Effector memory CD4-positive, alpha-beta T cell (primary cell): ENCODE measurements around the gene CUL2.

ENCODE experiments used
- DNase-seq, 3 donors: peaks; one replicate each; pipeline ENCODE4 v3.0.0-alpha.2; 2020
- H3K27ac ChIP-seq: 2 replicates; pipeline ENCODE4 v1.7.0; 2013; ENCODE audit warnings: mild to moderate bottlenecking, low read length, moderate library complexity; ENCODE audit not compliant: insufficient read depth, poor library complexity, severe bottlenecking
- H3K27me3 ChIP-seq: replicated peaks from 2 replicates; pipeline ENCODE4 v1.7.0; 2013; ENCODE audit warnings: mild to moderate bottlenecking, low read length; ENCODE audit not compliant: insufficient read depth, control insufficient read depth, poor library complexity, severe bottlenecking
- H3K36me3 ChIP-seq: 2 replicates; pipeline ENCODE4 v1.7.0; 2013; ENCODE audit warnings: mild to moderate bottlenecking, low read length, moderate library complexity; ENCODE audit not compliant: control insufficient read depth, insufficient read depth
- H3K4me1 ChIP-seq: 2 replicates; pipeline ENCODE4 v1.7.0; 2013; ENCODE audit warnings: low read length, mild to moderate bottlenecking; ENCODE audit not compliant: control insufficient read depth, insufficient read depth, poor library complexity, severe bottlenecking
- H3K4me3 ChIP-seq: 2 replicates; pipeline ENCODE4 v1.7.0; 2013; ENCODE audit warnings: low read length, low read depth, mild to moderate bottlenecking; ENCODE audit not compliant: insufficient read depth, poor library complexity, severe bottlenecking
- H3K9me3 ChIP-seq: 2 replicates; pipeline ENCODE4 v1.7.0; 2013; ENCODE audit warnings: mild to moderate bottlenecking, low read length, moderate library complexity; ENCODE audit not compliant: control insufficient read depth

Gene CUL2

DNA sequence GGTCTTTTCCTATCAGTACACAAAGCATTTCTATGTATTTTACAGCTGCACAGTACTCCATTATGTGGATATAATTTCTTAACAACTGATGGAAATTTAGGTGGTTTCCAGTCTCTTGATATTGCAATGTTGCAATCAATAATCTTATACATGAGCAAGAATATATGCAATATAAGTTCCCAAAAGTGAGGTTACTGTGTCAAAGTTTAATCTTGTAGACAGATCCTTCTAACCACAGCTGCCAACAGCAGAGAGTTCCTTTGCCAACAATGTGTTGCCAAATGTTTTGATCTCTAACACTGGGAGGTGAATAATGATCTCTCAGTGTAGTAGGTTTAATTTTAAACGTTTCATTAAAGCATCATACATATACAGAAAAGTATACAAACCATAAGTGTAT is 54.5 kb downstream of the CUL2 start:
- H3K36me3 ChIP-seq, result peaks cover 42% of the 10 kb centered on the region
- H3K9me3 ChIP-seq, result no peaks in the 10 kb centered on the region
- H3K27me3 ChIP-seq, result no peaks in the 10 kb centered on the region
- no peaks in the 10 kb centered on the region for H3K4me1 ChIP-seq
- H3K27ac ChIP-seq, result no peak overlapping the region
- H3K4me3 ChIP-seq, result no peak overlapping the region
- no peak for DNase-seq

GRCh38 chr10:35027567-35027966 is 62.6 kb downstream of the CUL2 start:
- no peak overlapping the region for H3K27ac ChIP-seq
- no peaks in the 10 kb centered on the region for H3K9me3 ChIP-seq
- no peaks in the 10 kb centered on the region for H3K27me3 ChIP-seq
- no peak for DNase-seq
- H3K4me3 ChIP-seq, result no peak overlapping the region
- no peaks in the 10 kb centered on the region for H3K4me1 ChIP-seq
- H3K36me3 ChIP-seq, result peaks cover 56% of the 10 kb centered on the region

DNA sequence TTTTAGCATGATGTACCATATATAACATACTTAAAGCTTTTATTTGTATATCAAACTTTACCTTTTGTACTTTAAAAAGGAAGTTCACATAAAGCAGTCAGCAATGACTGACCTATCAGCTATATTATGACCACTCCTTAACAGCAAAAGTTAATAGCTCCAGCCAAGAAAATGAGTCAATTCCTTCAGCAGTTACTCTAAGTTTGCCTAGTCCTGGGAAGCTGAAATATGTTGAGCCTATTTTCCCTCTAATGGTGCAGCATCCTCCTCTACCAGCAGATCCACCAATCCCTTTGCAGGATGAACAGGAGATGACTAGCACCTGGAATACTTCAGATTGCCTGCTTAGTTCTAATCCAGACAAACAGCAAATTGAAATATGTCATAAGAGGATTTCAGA is 64.2 kb downstream of the CUL2 start:
- DNase-seq, result no peak
- H3K27ac ChIP-seq, result no peak overlapping the region
- H3K36me3 ChIP-seq, result peaks cover 48% of the 10 kb centered on the region
- H3K9me3 ChIP-seq, result no peaks in the 10 kb centered on the region
- no peak overlapping the region for H3K4me3 ChIP-seq
- no peaks in the 10 kb centered on the region for H3K4me1 ChIP-seq
- no peaks in the 10 kb centered on the region for H3K27me3 ChIP-seq

DNA sequence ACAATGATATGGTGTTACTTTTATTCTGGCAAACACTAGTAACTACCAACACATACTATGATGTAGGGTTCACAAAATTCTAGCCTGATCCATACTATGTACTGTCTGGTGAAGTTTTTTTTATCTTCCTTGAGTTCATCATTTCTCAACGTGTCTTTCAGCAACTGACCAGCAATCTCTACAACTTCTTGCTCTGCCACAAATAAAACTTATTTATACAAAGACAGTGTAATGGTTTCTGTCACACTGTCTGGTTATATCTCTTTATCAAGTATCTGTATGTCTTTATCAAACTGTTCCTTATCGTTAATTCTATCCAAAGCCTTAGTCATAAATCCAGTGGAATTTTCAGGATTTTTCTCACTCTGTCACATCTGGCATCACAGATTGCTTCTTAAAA is 69.7 kb downstream of the CUL2 start:
- peaks cover 20% of the 10 kb centered on the region for H3K36me3 ChIP-seq
- H3K27me3 ChIP-seq, result no peaks in the 10 kb centered on the region
- no peak overlapping the region for H3K4me3 ChIP-seq
- DNase-seq, result no peak
- no peaks in the 10 kb centered on the region for H3K4me1 ChIP-seq
- no peaks in the 10 kb centered on the region for H3K9me3 ChIP-seq
- no peak overlapping the region for H3K27ac ChIP-seq

- no peak overlapping the region for H3K27ac ChIP-seq
- no peak for DNase-seq
- H3K27me3 ChIP-seq, result no peaks in the 10 kb centered on the region
- H3K36me3 ChIP-seq, result peaks cover 12% of the 10 kb centered on the region
- H3K4me1 ChIP-seq, result no peaks in the 10 kb centered on the region
- no peak overlapping the region for H3K4me3 ChIP-seq
- H3K9me3 ChIP-seq, result no peaks in the 10 kb centered on the region
These were observed 70.8 kb downstream of the CUL2 start for GRCh38 chr10:35019041-35020024.

- Histone ChIP-seq H3K9me3 (no peaks in the 10 kb centered on the region), H3K36me3 (peaks cover 8% of the 10 kb centered on the region), H3K27ac (no peak overlapping the region), H3K4me1 (peaks cover under 1% of the 10 kb centered on the region), H3K4me3 (no peak overlapping the region), H3K27me3 (no peaks in the 10 kb centered on the region)
- DNase-seq, result no peak
These were observed 72.5 kb downstream of the CUL2 start for GRCh38 chr10:35017608-35018007.

DNA sequence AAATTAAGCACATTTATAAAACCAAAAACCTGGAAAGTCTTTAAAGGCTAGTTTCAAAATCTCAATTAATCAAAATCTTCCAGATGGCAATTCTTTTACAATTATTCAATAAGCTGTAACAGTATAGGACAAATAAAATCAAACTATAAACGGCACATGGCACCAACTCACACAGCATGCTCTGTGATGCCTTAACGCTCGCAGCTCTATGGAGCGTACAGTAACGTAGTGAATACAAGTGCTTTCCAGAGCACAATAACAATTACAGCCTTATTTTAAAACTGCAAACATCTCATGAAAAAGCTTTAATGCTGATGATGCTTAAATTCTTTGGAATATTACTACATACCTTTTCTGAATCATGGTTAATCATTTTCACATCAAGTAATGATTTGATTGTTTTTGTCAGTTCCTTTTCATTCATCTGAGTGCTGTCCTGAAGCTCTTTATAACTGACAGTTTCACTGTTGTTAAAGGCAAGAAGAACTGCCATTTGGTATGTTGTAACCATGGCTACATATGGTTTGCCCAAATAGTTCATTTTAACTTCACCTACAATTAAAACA is 74.2 kb downstream of the CUL2 start:
- Histone ChIP-seq H3K36me3 (peaks cover 6% of the 10 kb centered on the region), H3K9me3 (no peaks in the 10 kb centered on the region), H3K27me3 (no peaks in the 10 kb centered on the region), H3K4me1 (peaks cover 4% of the 10 kb centered on the region), H3K4me3 (no peak overlapping the region), H3K27ac (no peak overlapping the region)
- DNase-seq, result no peak

- Histone ChIP-seq H3K36me3 (peaks cover 18% of the 10 kb centered on the region), H3K27me3 (no peaks in the 10 kb centered on the region), H3K4me1 (peaks cover 4% of the 10 kb centered on the region), H3K27ac (peak overlapping the region; percentile 31), H3K4me3 (no peak overlapping the region), H3K9me3 (no peaks in the 10 kb centered on the region)
- no peak for DNase-seq
These were observed 77.4 kb downstream of the CUL2 start for GRCh38 chr10:35012781-35013180.

DNA sequence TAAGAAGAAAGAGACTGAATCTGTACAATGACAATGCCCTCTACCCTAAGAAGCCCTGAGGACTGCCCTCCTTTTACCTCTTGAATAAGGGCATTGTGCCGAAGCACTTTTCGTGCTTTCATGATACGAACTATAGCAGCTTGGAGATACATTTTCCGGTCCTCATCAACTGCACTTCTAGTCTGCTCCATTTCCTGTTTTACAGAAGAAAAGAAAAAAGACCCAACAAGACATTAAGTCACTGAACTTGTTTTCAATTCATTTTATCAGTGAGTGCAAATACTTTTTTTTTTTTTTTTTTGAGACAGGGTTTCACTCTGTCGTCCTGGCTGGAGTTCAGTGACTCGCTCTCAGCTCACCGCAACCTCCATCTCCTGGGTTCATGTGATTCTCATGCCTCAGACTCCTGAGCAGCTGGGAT is 78.4 kb downstream of the CUL2 start:
- H3K27ac ChIP-seq, result no peak overlapping the region
- H3K4me1 ChIP-seq, result peaks cover 4% of the 10 kb centered on the region
- no peak for DNase-seq
- H3K36me3 ChIP-seq, result peaks cover 18% of the 10 kb centered on the region
- no peak overlapping the region for H3K4me3 ChIP-seq
- H3K27me3 ChIP-seq, result no peaks in the 10 kb centered on the region
- no peaks in the 10 kb centered on the region for H3K9me3 ChIP-seq

GRCh38 chr10:35007858-35008301 is 82.3 kb downstream of the CUL2 start:
- H3K27ac ChIP-seq, result no peak overlapping the region
- H3K36me3 ChIP-seq, result peaks cover 15% of the 10 kb centered on the region
- H3K27me3 ChIP-seq, result no peaks in the 10 kb centered on the region
- H3K4me3 ChIP-seq, result no peak overlapping the region
- no peak for DNase-seq
- no peaks in the 10 kb centered on the region for H3K9me3 ChIP-seq
- H3K4me1 ChIP-seq, result peaks cover 4% of the 10 kb centered on the region
